GM21528 (cell line): Measurements from ENCODE around the gene KCTD7.
"Not testable (repeated sequence)": the region's sequence is repeated elsewhere in the genome, so short reads cannot be mapped to it uniquely, and the experiment has no call there.

Experiments
- ATAC-seq: cut with Tn5 transposase; IDR thresholded peaks from one replicate; pipeline ENCODE4 v1.9.1; 2021; ENCODE audit warnings: mild to moderate bottlenecking, moderate library complexity; ENCODE audit not compliant: unreplicated experiment, low FRiP score

KCTD7 gene

DNA sequence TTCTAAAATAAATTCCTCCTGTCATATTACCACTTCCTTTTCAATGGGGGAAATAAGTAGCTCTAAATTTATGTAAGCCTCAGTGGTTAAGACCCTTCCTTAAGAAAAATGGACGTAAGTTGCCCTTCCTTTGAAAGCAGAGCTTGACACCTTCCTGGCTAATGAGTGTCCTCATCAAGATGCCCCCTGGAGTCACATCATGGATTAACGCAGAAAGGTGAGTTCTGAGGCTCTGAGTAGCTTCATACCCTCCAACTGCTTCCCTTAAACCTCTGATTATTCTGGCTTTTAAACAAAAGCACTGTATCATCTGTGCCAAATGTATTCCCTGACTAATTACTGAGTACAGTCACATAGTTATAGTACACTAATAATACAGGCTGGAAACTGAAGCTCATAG, 14.7 kb downstream of the KCTD7 start:
- ATAC-seq, result no peak

GRCh38 chr7:66651026-66651425, 22.3 kb downstream of the KCTD7 start:
- not testable (repeated sequence) for ATAC-seq

DNA sequence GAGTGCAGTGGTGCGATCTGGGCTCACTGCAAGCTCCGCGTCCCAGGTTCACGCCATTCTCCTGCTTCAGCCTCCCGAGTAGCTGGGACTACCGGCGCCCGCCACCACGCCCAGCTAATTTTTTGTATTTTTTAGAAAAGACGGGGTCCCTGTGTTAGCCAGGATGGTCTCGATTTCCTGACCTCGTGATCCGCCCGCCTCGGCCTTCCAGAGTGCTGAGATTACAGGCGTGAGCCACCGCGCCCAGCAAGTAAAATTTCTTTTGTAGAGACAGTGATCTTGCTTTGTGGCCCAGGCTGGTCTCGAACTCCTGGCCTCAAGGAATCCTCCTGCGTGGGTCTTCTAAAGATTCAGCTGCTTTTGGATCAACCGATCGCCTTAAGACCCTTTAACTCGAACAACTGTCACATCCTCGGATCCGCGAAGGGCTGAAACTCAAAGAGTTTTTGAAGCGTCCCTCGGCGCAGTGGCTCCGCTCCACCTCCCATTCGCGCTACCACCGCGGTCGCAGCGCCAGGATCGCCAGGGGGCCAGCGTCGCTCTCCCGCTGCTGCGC, 25.1 kb downstream of the KCTD7 start:
- ATAC-seq, result not testable (repeated sequence)

DNA sequence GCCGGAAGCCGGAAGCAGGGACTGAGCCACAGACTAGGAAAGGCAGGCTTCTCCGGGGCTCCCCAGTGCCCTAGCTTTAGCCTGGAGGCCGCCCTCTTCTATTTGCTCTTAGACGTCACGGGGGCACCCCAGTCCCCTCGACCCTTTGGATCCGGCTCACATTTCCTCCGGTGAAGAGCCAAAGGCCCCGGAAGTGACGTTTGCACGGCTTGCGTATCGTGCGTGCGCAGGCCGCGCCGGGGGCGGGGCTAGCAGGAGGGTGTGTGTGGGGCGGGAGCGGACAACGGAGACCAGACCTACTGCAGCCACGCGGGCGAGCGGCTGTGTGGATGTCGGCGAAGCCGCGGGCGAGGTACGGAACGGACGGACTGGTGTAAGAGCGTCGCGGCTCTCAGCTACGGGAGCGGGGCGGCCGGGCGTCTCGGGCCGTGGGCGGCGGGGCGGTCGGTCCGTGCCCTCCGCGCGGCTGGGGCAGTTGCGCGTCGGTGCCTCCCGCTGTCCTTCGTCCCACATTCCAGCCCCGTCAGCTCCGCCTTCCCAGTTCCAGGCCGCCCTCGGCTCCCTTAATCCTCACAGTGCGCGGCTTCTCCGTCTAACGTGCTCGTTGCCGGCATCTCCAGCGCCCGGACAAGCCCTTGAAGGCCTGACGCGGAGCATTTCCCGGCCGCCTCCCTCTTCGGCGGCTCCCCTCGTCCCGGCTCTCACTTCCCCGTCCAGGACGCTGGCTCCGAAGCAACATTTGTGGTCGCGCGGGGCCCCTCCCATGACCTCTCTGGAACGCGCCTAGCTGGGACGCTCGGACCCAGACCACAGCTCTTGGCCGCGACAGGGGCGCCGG, 25.8 kb downstream of the KCTD7 start:
- ATAC-seq, result peak; percentile 95

DNA sequence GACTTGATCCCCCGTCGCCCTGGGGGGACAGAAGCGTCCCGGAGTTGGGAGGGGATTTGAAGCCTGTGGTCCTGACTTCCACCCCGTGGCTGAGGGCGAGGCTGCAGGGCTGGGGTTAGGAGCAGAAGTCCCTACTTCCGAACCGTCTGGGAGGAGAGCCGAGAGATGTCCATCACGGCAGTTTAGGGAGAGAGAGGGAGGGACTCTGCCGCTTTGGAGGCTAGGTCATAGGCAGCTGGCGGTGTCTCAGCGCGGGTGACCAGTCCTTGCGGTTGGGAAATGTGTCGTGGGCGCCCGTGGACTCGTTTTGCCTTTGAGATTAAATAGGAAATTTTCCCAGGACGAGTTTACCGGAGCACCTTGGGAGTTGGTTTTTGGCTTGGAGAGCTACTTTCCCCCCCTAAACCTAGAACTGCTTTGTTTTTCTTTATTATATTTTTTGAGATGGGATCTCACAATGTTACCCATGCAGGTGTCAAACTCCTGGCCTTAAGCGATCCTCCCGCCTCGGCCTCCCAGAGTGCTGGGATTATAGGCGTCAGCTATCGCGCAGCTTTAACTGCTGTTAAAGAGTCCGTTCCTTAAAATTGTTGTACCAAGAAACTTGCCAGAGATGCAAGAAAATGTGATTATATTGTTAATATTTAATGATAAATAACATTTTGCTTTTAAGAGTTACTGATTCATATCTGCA, 26.6 kb downstream of the KCTD7 start:
- ATAC-seq, result peak; percentile 12

DNA sequence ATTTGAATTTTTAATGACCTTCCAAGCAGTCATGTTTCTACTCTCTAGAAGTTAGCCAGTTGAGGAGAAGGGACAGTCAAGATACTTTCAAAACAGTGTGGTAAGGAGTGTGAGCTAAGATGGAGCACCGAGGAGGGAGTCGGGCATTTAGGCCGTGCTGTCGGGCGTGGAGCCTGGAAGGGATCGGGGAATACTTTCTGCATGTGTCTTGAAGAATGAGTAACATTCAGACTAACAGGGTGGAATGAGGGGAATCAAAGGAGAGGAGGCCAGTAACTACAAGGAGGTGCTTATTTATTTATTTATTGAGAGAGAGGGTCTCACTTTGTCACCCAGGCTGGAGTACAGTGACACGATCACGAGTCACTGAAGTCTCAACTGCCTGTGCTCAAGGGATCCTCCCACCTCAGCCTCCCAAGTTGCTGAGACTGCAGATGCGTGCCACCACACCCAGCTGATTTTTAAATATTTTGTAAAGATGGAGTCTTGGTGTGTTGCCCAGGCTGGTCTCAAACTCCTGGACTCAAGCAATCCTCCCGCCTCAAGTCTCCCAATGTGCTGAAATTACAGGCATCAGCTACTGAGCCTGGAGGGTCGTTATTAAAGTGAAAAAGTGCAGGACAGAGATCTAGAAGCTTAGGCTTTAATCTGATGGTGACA, 27.3 kb downstream of the KCTD7 start:
- not testable (repeated sequence) for ATAC-seq

DNA sequence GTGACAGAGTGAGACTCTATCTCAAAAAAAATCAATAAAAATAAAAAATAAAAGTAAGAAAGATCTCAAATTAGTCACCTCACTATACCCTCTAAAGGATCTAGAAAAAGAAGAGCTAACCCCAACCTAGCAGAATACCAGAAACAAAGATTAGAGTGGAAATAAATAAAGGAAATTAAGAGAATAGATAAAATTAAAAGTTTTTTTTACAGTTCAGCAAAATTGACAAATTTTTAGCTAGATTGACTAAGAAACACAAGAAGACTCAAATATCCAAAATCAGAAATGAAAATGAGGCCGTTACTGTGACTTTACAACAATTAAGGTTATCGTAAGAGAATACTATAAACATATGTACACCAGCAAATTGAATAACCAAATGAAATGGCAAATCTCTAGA, 29.1 kb downstream of the KCTD7 start:
- ATAC-seq, result no peak

DNA sequence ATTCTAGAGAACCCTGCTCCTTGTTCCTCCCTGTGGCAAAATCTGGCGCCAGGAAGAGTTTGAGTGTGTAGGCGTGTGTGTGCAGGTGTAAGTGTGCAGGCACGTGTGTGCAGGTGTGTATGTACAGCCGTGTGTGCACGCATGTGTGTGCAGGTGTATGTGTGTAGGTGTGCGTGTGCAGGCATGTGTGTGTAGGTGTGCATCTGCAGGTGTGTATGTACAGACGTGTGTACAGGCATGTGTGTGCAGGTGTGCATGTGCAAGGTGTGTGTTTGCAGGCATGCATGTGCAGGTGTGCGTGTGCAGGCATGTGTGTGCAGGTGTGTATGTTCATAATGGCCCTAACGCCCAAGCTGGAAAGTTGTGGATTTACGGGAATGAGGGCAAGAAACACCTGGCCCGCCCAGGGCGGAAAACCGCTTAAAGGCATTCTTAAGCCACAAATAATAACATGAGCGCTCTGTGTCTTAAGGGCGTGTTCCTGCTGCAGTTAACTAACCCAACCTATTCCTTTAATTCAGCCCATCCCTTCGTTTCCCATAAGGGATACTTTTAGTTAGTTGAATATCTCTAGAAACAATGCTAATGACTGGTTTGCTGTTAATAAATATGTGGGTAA, 34.1 kb downstream of the KCTD7 start:
- no peak for ATAC-seq

DNA sequence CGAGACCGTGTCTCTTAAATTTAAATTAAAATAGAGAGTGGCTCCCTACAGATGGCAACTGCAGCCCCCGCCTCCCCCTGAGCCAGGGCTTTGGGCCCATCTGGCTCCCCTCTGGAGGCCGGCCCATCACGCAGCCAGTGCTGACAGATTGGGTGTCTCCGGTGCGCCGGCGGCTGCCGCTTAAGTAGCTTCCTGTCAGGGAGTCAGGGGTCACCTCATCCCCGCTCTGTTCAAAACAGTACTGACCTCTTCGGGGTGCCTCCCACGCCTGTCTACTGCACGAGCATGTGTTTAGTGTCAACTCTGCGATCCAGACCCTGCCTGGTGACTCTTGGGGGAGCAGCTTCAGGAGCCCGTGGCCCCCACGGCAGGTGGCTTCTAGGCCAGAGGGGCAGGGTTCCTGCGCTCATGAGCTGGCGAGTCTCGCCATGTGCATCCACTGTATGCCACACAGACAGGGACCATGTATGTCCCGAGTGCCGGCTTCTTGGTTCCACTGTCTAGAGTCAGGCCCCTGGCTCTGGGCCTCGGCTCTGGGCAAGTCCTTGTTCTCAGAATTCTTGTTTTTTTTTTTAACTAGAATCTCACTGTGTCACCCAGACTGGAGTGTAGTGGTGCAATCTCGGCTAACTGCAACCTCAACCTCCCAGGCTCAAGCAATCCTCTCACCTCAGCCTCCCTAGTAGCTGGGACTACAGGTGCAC, 36.1 kb downstream of the KCTD7 start:
- ATAC-seq, result no peak

GRCh38 chr7:66666313-66666952, 37.8 kb downstream of the KCTD7 start:
- no peak for ATAC-seq

DNA sequence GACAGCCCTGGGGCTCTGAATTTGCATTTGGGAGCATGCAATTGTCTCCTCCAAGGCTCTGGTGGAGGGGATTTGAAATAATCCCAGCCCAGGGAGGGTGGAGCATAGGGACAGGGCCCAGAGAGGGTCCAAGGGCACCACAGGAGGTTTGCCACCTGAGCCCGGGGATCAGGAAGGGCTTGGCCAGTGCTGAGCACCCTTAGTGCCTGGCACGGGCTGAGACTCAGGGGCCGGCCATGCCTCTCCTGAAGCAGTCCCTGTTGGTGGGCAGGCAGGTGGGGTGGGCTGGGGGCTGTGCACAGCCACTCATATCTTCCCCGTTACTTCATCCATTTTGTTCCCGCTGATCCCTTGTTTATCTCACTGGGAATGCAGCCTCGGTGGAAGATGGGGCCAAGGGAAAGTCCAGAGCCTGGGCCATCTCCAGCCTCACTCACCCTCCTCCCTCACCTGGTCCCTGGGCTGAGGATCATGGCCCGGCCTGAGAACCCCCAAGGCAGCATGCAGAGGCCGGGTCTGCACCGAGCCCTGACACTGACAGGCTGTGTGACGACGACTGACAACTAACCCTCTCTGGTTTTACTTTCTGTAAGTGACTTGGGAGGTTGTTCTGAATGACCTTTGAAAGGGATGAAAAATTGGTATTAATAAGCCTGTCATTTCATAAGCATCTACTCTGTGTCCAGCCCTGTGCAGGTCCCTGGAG, 38.5 kb downstream of the KCTD7 start:
- no peak for ATAC-seq

DNA sequence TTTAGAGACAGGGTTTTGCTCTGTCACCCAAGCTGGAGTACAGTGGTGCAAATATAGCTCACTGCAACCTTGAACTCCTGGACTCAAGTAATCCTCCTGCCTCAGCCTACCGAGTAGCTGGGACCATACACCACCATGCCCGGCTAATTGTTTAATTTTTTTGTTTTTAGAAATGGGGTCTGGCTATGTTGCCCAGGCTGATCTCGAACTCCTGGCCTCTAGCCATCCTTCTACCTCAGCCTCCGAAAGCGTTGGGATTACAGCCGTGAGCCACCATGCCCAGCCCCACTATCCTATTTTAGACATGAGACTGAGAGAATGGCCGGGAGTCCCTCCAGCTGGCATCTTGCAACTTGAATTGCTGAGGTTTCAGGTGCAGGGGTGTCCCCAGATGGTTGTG, 39.4 kb downstream of the KCTD7 start:
- no peak for ATAC-seq

GRCh38 chr7:66668677-66669076, 40.0 kb downstream of the KCTD7 start:
- ATAC-seq, result no peak

- ATAC-seq, result no peak
Measured at GRCh38 chr7:66669088-66669487, 40.4 kb downstream of the KCTD7 start.

DNA sequence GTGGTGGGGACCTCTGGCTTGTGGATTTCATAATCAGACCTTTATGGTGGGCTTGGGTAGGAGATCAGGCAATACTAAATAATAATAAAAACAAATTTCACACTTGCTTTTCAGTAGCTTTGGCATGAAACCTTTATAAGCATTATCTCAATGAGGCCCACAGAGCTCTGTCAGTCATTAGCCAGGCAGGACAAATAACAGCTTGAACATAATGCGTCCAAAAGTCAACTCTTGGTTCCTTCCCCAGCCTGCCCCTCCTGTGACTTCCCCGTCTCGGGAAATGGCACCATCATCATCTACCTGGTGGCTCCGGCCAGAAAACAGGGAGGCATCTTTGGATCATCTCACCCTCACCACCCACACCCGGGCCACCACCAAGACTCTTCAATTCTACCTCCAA, 40.8 kb downstream of the KCTD7 start:
- no peak for ATAC-seq

DNA sequence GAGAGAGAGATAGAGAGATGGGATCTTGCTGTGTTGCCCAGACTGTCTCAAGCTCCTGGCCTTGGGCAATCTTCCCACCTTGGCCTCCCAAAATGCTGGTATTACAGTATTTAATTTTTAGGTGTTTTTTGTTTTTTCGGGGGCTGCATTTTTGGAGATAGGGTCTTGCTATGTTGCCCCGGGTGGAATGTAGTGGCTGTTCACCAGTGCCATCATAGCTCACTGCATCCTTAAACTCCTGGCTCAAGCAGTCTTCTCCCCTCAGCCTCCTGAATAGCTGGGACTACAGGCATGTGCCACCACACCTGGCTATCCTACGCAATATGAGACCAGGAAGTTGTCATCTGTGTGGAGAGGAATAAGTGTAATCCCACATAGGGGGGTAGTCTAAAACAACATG, 42.4 kb downstream of the KCTD7 start:
- ATAC-seq, result no peak

GRCh38 chr7:66671486-66671885, 42.8 kb downstream of the KCTD7 start:
- not testable (repeated sequence) for ATAC-seq

GRCh38 chr7:66672432-66673123, 43.9 kb downstream of the KCTD7 start:
- ATAC-seq, result not testable (repeated sequence)
